Measurements from ENCODE around the gene KRTAP13-2. TPM values are rescaled to one million over a fixed set of nuclear protein-coding genes. Genes with fewer than 3 reads are reported as not detected.

KRTAP13-2 gene
- total RNA-seq, 1 experiment from 2014 or later, result not detected

DNA sequence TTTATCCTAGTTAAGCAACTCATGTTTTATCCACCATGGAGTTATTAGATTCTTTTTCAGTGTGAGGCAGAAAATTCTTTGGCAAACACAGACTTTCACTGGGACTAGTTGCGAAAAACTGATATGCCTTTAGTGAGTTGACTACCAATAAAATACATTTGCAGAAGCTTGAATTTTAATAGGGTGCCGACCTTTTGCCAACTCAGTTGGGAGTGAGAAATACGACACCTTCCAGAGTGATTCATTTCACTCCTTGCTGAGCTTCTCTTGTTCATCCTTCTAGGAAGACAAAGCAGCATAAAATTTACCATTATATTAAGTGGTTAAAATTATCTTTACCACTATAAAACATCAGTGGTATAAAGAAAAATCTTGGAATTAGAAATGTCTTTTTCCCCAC, 22.5 kb downstream of the KRTAP13-2 start:
- H3K27me3 ChIP-seq (ENCODE audit: insufficient read depth, low read length), result no peaks in the 10 kb centered on the region
- WGBS (ENCODE audit: extremely low coverage, insufficient read length, low lambda C conversion rate), result no CpG with 5 or more reads among the region's 3 CpGs

More for the DNA sequence above, 22.5 kb downstream of the KRTAP13-2 start:
- Histone ChIP-seq H3K4ac (ENCODE audit: low read depth, low read length) (no peak overlapping the region), H3K18ac (ENCODE audit: insufficient read length, low read depth, low read length) (no peak overlapping the region), H3K27ac (ENCODE audit: insufficient read length, low read depth, low read length) (no peak overlapping the region), H2BK12ac (ENCODE audit: insufficient read length, low read depth, low read length) (no peak overlapping the region), H3K4me2 (ENCODE audit: insufficient read depth, insufficient read length, low read length) (no peak overlapping the region), H3K4me1 (ENCODE audit: insufficient read depth, low read length) (peaks cover 4% of the 10 kb centered on the region; the same call in 1 of the 2 replicates), H4K5ac (ENCODE audit: insufficient read length, low read depth, low read length) (no peak overlapping the region), H2BK5ac (ENCODE audit: insufficient read length, low read length) (no peak overlapping the region), H3K23me2 (ENCODE audit: insufficient read length, low read depth, low read length, poor library complexity, severe bottlenecking) (no peaks in the 10 kb centered on the region), H3K23ac (ENCODE audit: insufficient read length, low read depth, low read length) (no peak overlapping the region), H2AK5ac (ENCODE audit: insufficient read length, low read length) (no peak overlapping the region), H4K8ac (replicated peaks; ENCODE audit: insufficient read length, low read depth, low read length) (no peak overlapping the region), H3K14ac (ENCODE audit: insufficient read depth, low read length) (no peak overlapping the region), H3K79me2 (ENCODE audit: insufficient read depth, low read length) (no peaks in the 10 kb centered on the region), H2AFZ (ENCODE audit: low read length) (no peak overlapping the region), H3K9me3 (ENCODE audit: control insufficient read depth, low read depth, low read length) (no peaks in the 10 kb centered on the region), H3T11ph (ENCODE audit: low read length) (no peak overlapping the region), H4K91ac (ENCODE audit: insufficient read length, low read depth, low read length) (no peak overlapping the region), H4K20me1 (ENCODE audit: control insufficient read depth, insufficient read depth, insufficient read length) (no peaks in the 10 kb centered on the region), H3K79me1 (ENCODE audit: insufficient read depth, low read depth, low read length, poor library complexity, severe bottlenecking) (no peaks in the 10 kb centered on the region), H2BK120ac (ENCODE audit: low read depth, low read length, poor library complexity, severe bottlenecking) (no peak overlapping the region), H3K9ac (ENCODE audit: extremely low read depth, insufficient read length, low read length) (no peak overlapping the region), H2BK20ac (ENCODE audit: low read depth, low read length, poor library complexity, severe bottlenecking) (no peak overlapping the region), H2BK15ac (ENCODE audit: low read depth, low read length) (no peak overlapping the region), H3K56ac (ENCODE audit: insufficient read length, low read depth, low read length) (no peak overlapping the region)
- peaks cover 0 to 7% (median 0%) of the 10 kb centered on the region in 3 experiments; a peak in 1 of 7 replicates for H3K36me3 Mint-ChIP-seq (ENCODE audit: insufficient read depth in 1 of 3, low read depth in 3 of 3)
- DNase-seq, result no peak
- peaks cover 13 to 29% of the 10 kb centered on the region in 2 experiments for H3K4me1 Mint-ChIP-seq
- TF ChIP-seq, protein P1, sequence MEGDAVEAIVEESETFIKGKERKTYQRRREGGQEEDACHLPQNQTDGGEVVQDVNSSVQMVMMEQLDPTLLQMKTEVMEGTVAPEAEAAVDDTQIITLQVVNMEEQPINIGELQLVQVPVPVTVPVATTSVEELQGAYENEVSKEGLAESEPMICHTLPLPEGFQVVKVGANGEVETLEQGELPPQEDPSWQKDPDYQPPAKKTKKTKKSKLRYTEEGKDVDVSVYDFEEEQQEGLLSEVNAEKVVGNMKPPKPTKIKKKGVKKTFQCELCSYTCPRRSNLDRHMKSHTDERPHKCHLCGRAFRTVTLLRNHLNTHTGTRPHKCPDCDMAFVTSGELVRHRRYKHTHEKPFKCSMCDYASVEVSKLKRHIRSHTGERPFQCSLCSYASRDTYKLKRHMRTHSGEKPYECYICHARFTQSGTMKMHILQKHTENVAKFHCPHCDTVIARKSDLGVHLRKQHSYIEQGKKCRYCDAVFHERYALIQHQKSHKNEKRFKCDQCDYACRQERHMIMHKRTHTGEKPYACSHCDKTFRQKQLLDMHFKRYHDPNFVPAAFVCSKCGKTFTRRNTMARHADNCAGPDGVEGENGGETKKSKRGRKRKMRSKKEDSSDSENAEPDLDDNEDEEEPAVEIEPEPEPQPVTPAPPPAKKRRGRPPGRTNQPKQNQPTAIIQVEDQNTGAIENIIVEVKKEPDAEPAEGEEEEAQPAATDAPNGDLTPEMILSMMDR (conservative IDR thresholded peaks at IDR 0.05), result no peak
- no peak overlapping the region for H3K4me3 Mint-ChIP-seq
- H3K9me3 Mint-ChIP-seq, result peaks cover 8 to 15% of the 10 kb centered on the region in 2 experiments; a peak in 4 of 5 replicates
- no peak overlapping the region for H3K27ac Mint-ChIP-seq
- H3K27me3 Mint-ChIP-seq (ENCODE audit: low read depth), result no peaks in the 10 kb centered on the region
